NK-92 (cell line): ENCODE measurements around the gene HMGXB3.
"Not testable (repeated sequence)": the region's sequence is repeated elsewhere in the genome, so short reads cannot be mapped to it uniquely, and the experiment has no call there.

ENCODE experiments used
- DNase-seq: peaks from one replicate; lab custom pipeline; 2025; ENCODE audit not compliant: unreplicated experiment; lab: John Stamatoyannopoulos, UW

The HMGXB3 gene

DNA sequence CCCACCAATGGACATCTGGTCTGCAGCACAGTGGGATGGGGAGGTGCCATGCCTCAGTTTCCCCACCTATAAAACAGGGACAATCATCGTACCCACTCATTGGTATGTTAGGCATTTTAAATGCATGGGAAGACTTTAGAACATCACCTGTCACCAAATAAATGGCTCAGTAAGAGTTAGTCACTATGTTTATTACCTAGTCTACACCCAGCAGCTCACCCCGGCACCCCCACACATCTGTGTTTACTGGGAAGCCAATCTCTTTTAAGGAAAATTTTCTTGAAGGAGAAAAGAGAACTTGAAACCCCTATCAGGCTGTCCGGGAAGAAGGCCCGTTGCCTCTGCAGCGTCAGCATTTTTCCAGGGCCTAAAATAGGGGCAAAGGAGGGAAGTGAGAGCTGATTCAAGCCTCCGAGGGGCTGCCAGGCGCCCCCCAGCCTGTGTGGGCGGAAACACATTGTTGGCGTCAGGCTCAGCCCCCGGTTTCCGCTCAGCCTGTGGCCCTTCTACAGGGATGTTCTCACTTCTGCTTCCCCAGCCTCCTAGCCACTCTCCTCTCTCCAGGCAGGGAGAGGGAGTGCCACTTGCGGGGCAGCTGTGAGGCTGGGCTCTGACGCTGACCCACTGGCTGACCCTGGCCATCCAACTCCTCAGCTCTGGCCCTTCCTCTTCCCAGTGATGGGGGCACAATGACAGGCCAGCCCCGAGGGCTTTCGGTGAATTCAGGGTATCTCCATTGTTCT lies 81.2 kb downstream of the HMGXB3 start:
- no peak for DNase-seq

DNA sequence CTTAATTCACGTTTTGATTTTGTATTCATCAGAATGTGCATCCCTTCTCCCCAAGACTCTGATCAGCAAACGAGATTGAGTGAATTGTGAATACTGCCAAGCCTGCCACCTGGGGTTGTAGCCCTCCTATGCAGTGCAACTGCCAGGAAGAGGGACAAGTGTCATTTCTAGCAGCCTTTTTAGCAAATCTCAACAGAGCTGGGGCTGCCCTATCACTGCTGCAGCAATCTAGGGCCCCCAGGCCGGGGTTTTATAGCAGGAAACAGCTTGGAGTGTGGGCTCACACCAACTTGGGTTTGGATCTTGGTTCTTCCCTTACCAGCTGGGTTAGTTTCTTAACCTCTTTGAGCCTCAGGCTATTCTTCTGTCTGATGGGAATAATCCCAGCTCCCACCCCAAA lies 81.8 kb downstream of the HMGXB3 start:
- no peak for DNase-seq

DNA sequence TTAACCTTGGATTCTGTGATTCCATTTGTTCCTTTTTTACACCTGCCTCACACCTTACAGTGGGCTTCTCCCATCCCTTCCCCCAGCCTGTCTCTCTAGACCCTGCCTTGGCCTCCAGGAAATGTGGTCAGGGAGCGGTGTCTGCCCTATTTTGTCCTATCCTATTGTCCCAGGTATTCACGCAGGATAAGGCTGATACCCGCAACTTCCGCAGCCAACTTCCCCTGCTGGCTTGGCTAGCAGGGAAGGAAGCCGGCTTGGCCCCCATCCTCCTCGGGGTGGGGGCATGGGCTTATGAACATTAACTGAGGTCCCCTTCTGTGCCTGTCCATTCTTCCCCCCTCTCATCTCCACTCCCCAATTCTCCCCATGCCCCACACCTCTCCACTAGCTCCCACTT lies 82.3 kb downstream of the HMGXB3 start:
- no peak for DNase-seq

GRCh38 chr5:150084754-150085153 lies 84.2 kb downstream of the HMGXB3 start:
- DNase-seq, result not testable (repeated sequence)

GRCh38 chr5:150085191-150085912 lies 84.8 kb downstream of the HMGXB3 start:
- DNase-seq, result no peak

DNA sequence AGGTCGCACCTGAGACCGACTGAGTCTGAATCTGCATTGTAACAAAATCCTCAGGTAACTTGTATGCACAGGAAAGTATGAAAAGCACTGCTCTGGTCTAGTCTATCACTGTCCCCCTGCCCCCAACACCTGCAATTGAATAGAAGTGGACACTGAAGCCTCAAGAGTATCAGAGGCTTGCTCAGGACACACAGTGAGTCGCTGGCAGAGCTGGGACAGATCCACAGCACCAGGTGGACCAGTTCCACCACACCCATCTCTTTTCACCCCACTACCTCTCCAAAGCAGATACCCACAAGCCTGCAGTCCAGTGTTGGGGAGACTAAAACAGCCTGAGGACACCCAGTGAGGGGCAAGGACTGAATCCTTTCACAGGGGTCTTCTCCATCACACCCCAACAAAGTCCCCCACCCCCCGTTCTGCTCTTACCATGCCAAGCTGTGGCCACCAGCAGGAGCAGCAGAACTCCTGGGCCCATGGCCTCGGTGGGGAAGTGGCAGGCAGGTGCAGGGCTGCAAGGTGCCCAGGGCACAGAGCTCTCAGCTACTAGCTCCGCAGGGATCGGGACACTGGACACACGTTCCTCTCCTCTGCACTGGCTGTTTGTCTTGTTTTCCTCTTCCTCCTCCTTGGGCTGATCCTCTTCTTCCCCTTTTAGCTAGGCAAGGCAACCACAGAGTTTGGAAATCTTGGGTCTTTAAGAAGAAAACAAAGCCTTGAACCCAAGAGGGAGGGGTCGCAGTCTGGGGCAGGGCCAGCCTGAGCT lies 85.6 kb downstream of the HMGXB3 start, which contains the start of gene CSF1R:
CSF1R (minus strand) TSS at position 605 of the 766 bp plus-strand sequence; CDS start at position 478, 127 bp downstream.
- DNase-seq, result no peak

GRCh38 chr5:150092159-150092787 lies 91.7 kb downstream of the HMGXB3 start:
- DNase-seq, result no peak

- DNase-seq, result no peak
Observed at GRCh38 chr5:150097152-150097551, 96.6 kb downstream of the HMGXB3 start.

DNA sequence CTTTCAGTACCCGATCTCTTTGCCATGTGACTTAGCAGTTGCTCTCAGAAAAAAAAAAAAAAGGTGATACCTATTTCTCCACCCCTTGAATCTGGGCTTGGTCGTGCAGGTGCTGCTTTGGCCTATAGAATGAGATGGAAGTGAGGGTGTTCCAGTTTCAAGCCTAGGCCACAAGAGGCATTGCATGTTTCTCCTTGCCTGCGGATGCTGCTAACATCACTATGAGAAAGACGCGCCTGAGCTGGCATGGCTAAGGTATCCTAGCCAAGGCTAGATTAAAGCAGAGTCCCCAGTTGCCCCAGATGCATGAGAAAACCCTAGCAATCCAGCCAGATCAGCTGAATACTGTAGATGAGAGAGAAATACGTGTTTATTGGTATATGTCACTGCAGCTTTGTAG lies 100.5 kb downstream of the HMGXB3 start:
- no peak for DNase-seq
